Loucy (cell line): Measurements from ENCODE around the gene CNTNAP2.

Experiments used
- H2AFZ ChIP-seq: fragments of 200-600 bp; sonication (generic); 2 replicates; pipeline ENCODE4 v1.6.0; 2016; ENCODE audit warnings: antibody characterized with exemption, mild to moderate bottlenecking, low read length, moderate library complexity
- H3F3A ChIP-seq: fragments of 200-600 bp; 2 replicates; pipeline ENCODE4 v1.6.0; 2016; ENCODE audit warnings: antibody characterized with exemption, low read depth, mild to moderate bottlenecking
- H3K27me3 ChIP-seq: fragments of 200-600 bp; sonication (generic); 2 replicates; pipeline ENCODE4 v1.6.1; 2014; ENCODE audit warnings: low read length, mild to moderate bottlenecking; ENCODE audit not compliant: insufficient read depth, poor library complexity, severe bottlenecking
- H3K36me3 ChIP-seq: fragments of 200-600 bp; sonication (generic); 2 replicates; pipeline ENCODE4 v1.6.1; 2016; ENCODE audit warnings: low read length; ENCODE audit not compliant: insufficient read depth
- H3K4me1 ChIP-seq: fragments of 200-600 bp; sonication (generic); 2 replicates; pipeline ENCODE4 v1.5.1; 2014; ENCODE audit warnings: low read length, mild to moderate bottlenecking; ENCODE audit not compliant: insufficient read depth, poor library complexity, severe bottlenecking
- H3K4me2 ChIP-seq: fragments of 200-600 bp; sonication (generic); 2 replicates; pipeline ENCODE4 v1.6.0; 2014; ENCODE audit warnings: antibody characterized with exemption, low read length, low read depth, mild to moderate bottlenecking; ENCODE audit not compliant: poor library complexity, severe bottlenecking
- H3K4me3 ChIP-seq: fragments of 200-600 bp; sonication (generic); 2 replicates; pipeline ENCODE4 v1.5.1; 2014; ENCODE audit warnings: low read length, mild to moderate bottlenecking, mixed read lengths; ENCODE audit not compliant: poor library complexity, severe bottlenecking
- H3K79me2 ChIP-seq: fragments of 200-600 bp; sonication (generic); 2 replicates; pipeline ENCODE4 v1.6.1; 2014; ENCODE audit warnings: low read length; ENCODE audit not compliant: insufficient read depth
- H3K9ac ChIP-seq: fragments of 200-600 bp; sonication (generic); 2 replicates; pipeline ENCODE4 v1.6.0; 2014; ENCODE audit warnings: mild to moderate bottlenecking, low read depth, low read length, moderate library complexity; ENCODE audit not compliant: poor library complexity, severe bottlenecking
- H3K9me2 ChIP-seq: fragments of 200-600 bp; sonication (generic); replicated peaks from 2 replicates; pipeline ENCODE4 v1.6.1; 2016; ENCODE audit warnings: low read depth, low read length, mixed read lengths
- H3K9me3 ChIP-seq: fragments of 200-600 bp; sonication (generic); 2 replicates; pipeline ENCODE4 v1.6.1; 2014; ENCODE audit warnings: mild to moderate bottlenecking, antibody characterized with exemption, low read length, low read depth; ENCODE audit not compliant: insufficient read depth
- H4K20me1 ChIP-seq: fragments of 200-600 bp; sonication (generic); 2 replicates; pipeline ENCODE4 v1.6.0; 2014; ENCODE audit warnings: antibody characterized with exemption, low read length, mild to moderate bottlenecking; ENCODE audit not compliant: insufficient read depth, poor library complexity, severe bottlenecking
- EZH2phosphoT487 ChIP-seq: fragments of 200-600 bp; IDR thresholded peaks from 2 replicates; pipeline ENCODE4 v1.6.1; 2018; ENCODE audit warnings: antibody characterized with exemption, mild to moderate bottlenecking, moderate library complexity, borderline replicate concordance
- TF ChIP-seq, protein P1 (sequence below): fragments of 200-600 bp; sonication (generic); conservative IDR thresholded peaks from 2 replicates; pipeline ENCODE4 v1.5.1; 2014; ENCODE audit warnings: mild to moderate bottlenecking, antibody characterized with exemption, low read length

The CNTNAP2 gene

DNA sequence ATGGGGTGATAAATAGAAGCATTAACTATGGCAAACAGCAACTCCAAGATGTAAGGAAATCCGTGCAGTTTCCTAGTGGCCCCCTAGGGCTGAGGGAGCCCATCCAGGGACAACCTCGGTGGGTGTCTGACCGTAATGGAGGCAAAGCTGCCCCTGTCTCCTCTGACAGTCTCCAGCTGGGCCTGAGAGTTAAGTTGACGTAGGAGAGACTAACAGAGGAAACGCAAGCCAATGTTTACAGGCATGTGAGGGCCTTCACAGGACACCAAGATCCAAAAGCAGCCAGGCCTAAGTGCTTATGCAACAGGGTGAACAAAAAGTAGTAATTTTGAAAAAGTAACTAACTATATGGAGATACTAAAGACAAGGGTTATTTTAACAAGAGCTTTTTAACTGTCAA, 2144.0 kb downstream of the CNTNAP2 start:
- Histone ChIP-seq H3K9me3 (no peaks in the 10 kb centered on the region), H3K9me2 (no peaks in the 10 kb centered on the region), H3K9ac (no peak overlapping the region), H4K20me1 (no peaks in the 10 kb centered on the region), H3K79me2 (no peaks in the 10 kb centered on the region), H3K27me3 (no peaks in the 10 kb centered on the region), H2AFZ (no peak overlapping the region), H3F3A (no peaks in the 10 kb centered on the region), H3K4me3 (no peak overlapping the region), H3K4me1 (no peaks in the 10 kb centered on the region), H3K36me3 (no peaks in the 10 kb centered on the region), H3K4me2 (no peak overlapping the region)
- TF ChIP-seq, protein P1, sequence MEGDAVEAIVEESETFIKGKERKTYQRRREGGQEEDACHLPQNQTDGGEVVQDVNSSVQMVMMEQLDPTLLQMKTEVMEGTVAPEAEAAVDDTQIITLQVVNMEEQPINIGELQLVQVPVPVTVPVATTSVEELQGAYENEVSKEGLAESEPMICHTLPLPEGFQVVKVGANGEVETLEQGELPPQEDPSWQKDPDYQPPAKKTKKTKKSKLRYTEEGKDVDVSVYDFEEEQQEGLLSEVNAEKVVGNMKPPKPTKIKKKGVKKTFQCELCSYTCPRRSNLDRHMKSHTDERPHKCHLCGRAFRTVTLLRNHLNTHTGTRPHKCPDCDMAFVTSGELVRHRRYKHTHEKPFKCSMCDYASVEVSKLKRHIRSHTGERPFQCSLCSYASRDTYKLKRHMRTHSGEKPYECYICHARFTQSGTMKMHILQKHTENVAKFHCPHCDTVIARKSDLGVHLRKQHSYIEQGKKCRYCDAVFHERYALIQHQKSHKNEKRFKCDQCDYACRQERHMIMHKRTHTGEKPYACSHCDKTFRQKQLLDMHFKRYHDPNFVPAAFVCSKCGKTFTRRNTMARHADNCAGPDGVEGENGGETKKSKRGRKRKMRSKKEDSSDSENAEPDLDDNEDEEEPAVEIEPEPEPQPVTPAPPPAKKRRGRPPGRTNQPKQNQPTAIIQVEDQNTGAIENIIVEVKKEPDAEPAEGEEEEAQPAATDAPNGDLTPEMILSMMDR: no peak
- no peak for TF ChIP-seq EZH2phosphoT487

- no peaks in the 10 kb centered on the region for H3F3A ChIP-seq
- no peaks in the 10 kb centered on the region for H3K4me1 ChIP-seq
- no peak overlapping the region for H2AFZ ChIP-seq
- no peaks in the 10 kb centered on the region for H3K36me3 ChIP-seq
- H3K27me3 ChIP-seq: no peaks in the 10 kb centered on the region
- TF ChIP-seq, protein P1: no peak
- no peak for TF ChIP-seq EZH2phosphoT487
- no peak overlapping the region for H3K4me3 ChIP-seq
- H3K9me3 ChIP-seq: no peaks in the 10 kb centered on the region
- H3K9me2 ChIP-seq: no peaks in the 10 kb centered on the region
- H4K20me1 ChIP-seq: no peaks in the 10 kb centered on the region
- H3K4me2 ChIP-seq: no peak overlapping the region
- no peak overlapping the region for H3K9ac ChIP-seq
- no peaks in the 10 kb centered on the region for H3K79me2 ChIP-seq
Measured at GRCh38 chr7:148261523-148261922, 2144.9 kb downstream of the CNTNAP2 start.

GRCh38 chr7:148261996-148262688, 2145.5 kb downstream of the CNTNAP2 start:
- H2AFZ ChIP-seq: 0 out of 2 replicates have a peak overlapping the region, but pooled peaks have one; percentile 63
- no peaks in the 10 kb centered on the region for H3K9me3 ChIP-seq
- H3K4me1 ChIP-seq: no peaks in the 10 kb centered on the region
- no peak overlapping the region for H3K4me2 ChIP-seq
- H3K4me3 ChIP-seq: no peak overlapping the region
- no peaks in the 10 kb centered on the region for H4K20me1 ChIP-seq
- H3K36me3 ChIP-seq: no peaks in the 10 kb centered on the region
- H3K9ac ChIP-seq: no peak overlapping the region
- TF ChIP-seq, protein P1: no peak
- no peak for TF ChIP-seq EZH2phosphoT487
- H3K79me2 ChIP-seq: no peaks in the 10 kb centered on the region
- no peaks in the 10 kb centered on the region for H3K9me2 ChIP-seq
- no peaks in the 10 kb centered on the region for H3K27me3 ChIP-seq
- H3F3A ChIP-seq: no peaks in the 10 kb centered on the region
